ENCODE measurements around the gene ATL2.
"Not testable (repeated sequence)": the region's sequence is repeated elsewhere in the genome, so short reads cannot be mapped to it uniquely, and the experiment has no call there.

ATL2 gene

GRCh38 chr2:38377050-38377828 lies at the start of gene ATL2:
ATL2 (minus strand) TSS chr2:38377273; CDS start chr2:38377260, 13 bp downstream.
- peak; percentile 95 for DNase-seq

- no peak for DNase-seq
Observed at GRCh38 chr2:38423763-38424162, 46.7 kb upstream of the ATL2 start.

- DNase-seq: no peak
Observed at GRCh38 chr2:38421274-38422056, 44.4 kb upstream of the ATL2 start.

- DNase-seq: no peak
Observed at GRCh38 chr2:38419499-38419898, 42.4 kb upstream of the ATL2 start.

GRCh38 chr2:38418735-38419134 lies 41.7 kb upstream of the ATL2 start:
- DNase-seq: no peak

GRCh38 chr2:38417745-38418689 lies 40.9 kb upstream of the ATL2 start:
- DNase-seq: no peak

- DNase-seq: no peak
Observed at GRCh38 chr2:38416296-38417036, 39.4 kb upstream of the ATL2 start.

GRCh38 chr2:38415728-38416291 lies 38.7 kb upstream of the ATL2 start:
- DNase-seq: no peak

GRCh38 chr2:38415023-38415422 lies 38.0 kb upstream of the ATL2 start:
- no peak for DNase-seq

GRCh38 chr2:38412235-38412871 lies 35.3 kb upstream of the ATL2 start:
- DNase-seq: not testable (repeated sequence)

GRCh38 chr2:38409156-38410102 lies 32.4 kb upstream of the ATL2 start:
- no peak for DNase-seq

- no peak for DNase-seq
Observed at GRCh38 chr2:38407111-38407682, 30.1 kb upstream of the ATL2 start.

- no peak for DNase-seq
Observed at GRCh38 chr2:38406597-38407110, 29.6 kb upstream of the ATL2 start.

- DNase-seq: no peak
Observed at GRCh38 chr2:38405917-38406596, 29.0 kb upstream of the ATL2 start.

GRCh38 chr2:38400513-38400912 lies 23.4 kb upstream of the ATL2 start:
- no peak for DNase-seq

- DNase-seq: no peak
Observed at GRCh38 chr2:38398739-38399138, 21.7 kb upstream of the ATL2 start.

- DNase-seq: peak; percentile 86
Observed at GRCh38 chr2:38394903-38395341, 17.8 kb upstream of the ATL2 start.

GRCh38 chr2:38394041-38394440 lies 17.0 kb upstream of the ATL2 start:
- DNase-seq: no peak

- DNase-seq: no peak
Observed at GRCh38 chr2:38390947-38391346, 13.9 kb upstream of the ATL2 start.
